ENCODE results near the gene TMEM200B.
"Not testable (repeated sequence)": the region's sequence is repeated elsewhere in the genome, so short reads cannot be mapped to it uniquely, and the experiment has no call there.

DNA sequence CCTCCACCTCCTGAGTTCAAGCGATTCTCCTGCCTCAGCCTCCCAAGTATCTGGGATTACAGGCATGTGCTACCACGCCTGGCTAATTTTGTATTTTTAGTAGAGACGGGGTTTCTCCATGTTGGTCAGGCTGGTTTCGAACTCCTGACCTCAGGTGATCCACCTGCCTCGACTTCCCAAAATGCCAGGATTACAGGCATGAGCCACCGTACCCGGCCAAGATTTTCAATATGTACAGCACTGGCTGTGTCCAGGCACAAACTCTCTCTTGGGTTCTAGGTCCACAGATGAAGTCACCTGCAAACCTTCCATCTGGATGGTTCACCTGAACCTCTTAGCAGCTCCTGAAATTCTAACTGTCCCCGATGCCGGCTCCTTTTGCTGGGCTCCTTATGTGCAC, 26.6 kb upstream of the TMEM200B start:
- TF ChIP-seq, protein P1, sequence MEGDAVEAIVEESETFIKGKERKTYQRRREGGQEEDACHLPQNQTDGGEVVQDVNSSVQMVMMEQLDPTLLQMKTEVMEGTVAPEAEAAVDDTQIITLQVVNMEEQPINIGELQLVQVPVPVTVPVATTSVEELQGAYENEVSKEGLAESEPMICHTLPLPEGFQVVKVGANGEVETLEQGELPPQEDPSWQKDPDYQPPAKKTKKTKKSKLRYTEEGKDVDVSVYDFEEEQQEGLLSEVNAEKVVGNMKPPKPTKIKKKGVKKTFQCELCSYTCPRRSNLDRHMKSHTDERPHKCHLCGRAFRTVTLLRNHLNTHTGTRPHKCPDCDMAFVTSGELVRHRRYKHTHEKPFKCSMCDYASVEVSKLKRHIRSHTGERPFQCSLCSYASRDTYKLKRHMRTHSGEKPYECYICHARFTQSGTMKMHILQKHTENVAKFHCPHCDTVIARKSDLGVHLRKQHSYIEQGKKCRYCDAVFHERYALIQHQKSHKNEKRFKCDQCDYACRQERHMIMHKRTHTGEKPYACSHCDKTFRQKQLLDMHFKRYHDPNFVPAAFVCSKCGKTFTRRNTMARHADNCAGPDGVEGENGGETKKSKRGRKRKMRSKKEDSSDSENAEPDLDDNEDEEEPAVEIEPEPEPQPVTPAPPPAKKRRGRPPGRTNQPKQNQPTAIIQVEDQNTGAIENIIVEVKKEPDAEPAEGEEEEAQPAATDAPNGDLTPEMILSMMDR (IDR thresholded peaks at IDR 0.05; ENCODE audit: insufficient read depth, low read length) = not testable (repeated sequence)
- not testable (repeated sequence) for TF ChIP-seq POLR2AphosphoS5 (IDR thresholded peaks at IDR 0.05; ENCODE audit: low read depth)

Data from HL-60 (cell line).